Esophagus muscularis mucosa (tissue), 4 donors: ENCODE measurements around the gene CYCS. TPM values are rescaled to one million over a fixed set of nuclear protein-coding genes. Genes with fewer than 3 reads are reported as not detected.
"Not testable (repeated sequence)": the region's sequence is repeated elsewhere in the genome, so short reads cannot be mapped to it uniquely, and the experiment has no call there.

Experiments used
- DNase-seq: peaks from one replicate; pipeline ENCODE4 v3.0.0-alpha.2; 2017; ENCODE audit errors: extremely low spot score
- H3K27ac ChIP-seq, 4 donors: fragments of 200-600 bp; sonication (generic); replicated peaks in 1 of 4; 1 replicate in 3 of 4; 2 replicates in 1 of 4; pipeline ENCODE4 v1.5.1; 2016 to 2019; ENCODE audit warnings: mild to moderate bottlenecking in 1 of 4
- H3K27me3 ChIP-seq, 4 donors: fragments of 200-600 bp; sonication (generic); one replicate each; pipeline versions ENCODE4 v1.5.1 to v1.6.0; 2016 to 2019
- H3K36me3 ChIP-seq, 4 donors: fragments of 200-600 bp; sonication (generic); one replicate each; pipeline ENCODE4 v1.5.1; 2016 to 2019
- H3K4me1 ChIP-seq, 4 donors: fragments of 200-600 bp; sonication (generic); one replicate each; pipeline ENCODE4 v1.5.1; 2016 to 2019
- H3K4me3 ChIP-seq, 4 donors: fragments of 200-600 bp; sonication (generic); 1 replicate in 2 of 4; 2 replicates in 2 of 4; pipeline ENCODE4 v1.5.1; 2016 to 2019; ENCODE audit warnings: mild to moderate bottlenecking in 4 of 4, moderate library complexity in 1 of 4
- H3K9me3 ChIP-seq, 4 donors: fragments of 200-600 bp; sonication (generic); 1 replicate in 3 of 4; 2 replicates in 1 of 4; pipeline ENCODE4 v1.5.1; 2016 to 2019
- CTCF ChIP-seq, 3 experiments: fragments of 200-600 bp in 2 of 3; fragments of 450-650 bp in 1 of 3; sonication (generic) in 2 of 3; IDR thresholded peaks; one replicate each; pipeline ENCODE4 v1.5.1; 2017 to 2019; ENCODE audit warnings: antibody characterized with exemption in 3 of 3, mild to moderate bottlenecking in 2 of 3, moderate library complexity in 1 of 3
- EP300 ChIP-seq: sonication (generic); formaldehyde crosslinking; IDR thresholded peaks from one replicate; pipeline ENCODE4 v1.6.1; 2017; ENCODE audit warnings: antibody characterized with exemption
- POLR2A ChIP-seq: fragments of 450-650 bp; IDR thresholded peaks from one replicate; pipeline ENCODE4 v1.6.1; 2017; ENCODE audit warnings: antibody characterized with exemption, moderate library complexity, mild to moderate bottlenecking, low read depth
- POLR2AphosphoS5 ChIP-seq, 2 donors: sonication (generic); formaldehyde crosslinking; IDR thresholded peaks; one replicate each; pipeline ENCODE4 v1.6.1; 2017; ENCODE audit warnings: antibody characterized with exemption in 2 of 2
- WGBS: methylation state at CpG from one replicate; pipeline ENCODE4 v1.1.5; 2018; 5-methylcytosine and 5-hydroxymethylcytosine counted together
- intact Hi-C: fragments of 100-400 bp; cut with DNase I; formaldehyde crosslinking; loops from one replicate; pipeline ENCODE4 v1.15.1; 2023
- total RNA-seq, 4 donors: library from RNA; depleted of rRNA; stranded (reverse); fragments of >200 nt; gene quantifications; one replicate each; pipeline versions ENCODE4 v1.1.0 to v1.2.1, GENCODE V29; 2016

Gene CYCS
- total RNA-seq, 4 donors from 2014 or later, result 39.9 to 57.3 (median 44.6) TPM

- no peaks in the 10 kb centered on the region for H3K9me3 ChIP-seq
- intact Hi-C loops, result no loop called here
Measured at GRCh38 chr7:25117226-25118047, 7.6 kb downstream of the CYCS start.

DNA sequence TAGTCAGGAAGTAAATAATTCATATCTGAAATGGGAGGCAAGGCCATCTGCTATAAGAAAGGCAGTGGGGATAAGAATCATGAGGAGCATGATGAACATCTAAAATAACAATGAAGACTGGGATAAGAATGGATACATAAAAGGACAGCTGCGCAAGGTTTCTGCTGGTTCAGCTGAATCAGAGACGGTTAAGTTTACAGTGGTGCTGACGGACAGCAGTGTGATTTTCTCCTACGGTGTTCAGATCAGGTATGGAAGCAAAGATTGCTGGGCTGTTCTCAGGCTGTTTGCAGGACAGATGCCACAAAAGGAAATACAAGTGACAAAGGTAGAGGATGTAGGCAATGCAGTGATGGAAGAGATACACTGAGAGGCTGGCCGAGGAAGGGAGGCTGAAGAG lies 8.4 kb downstream of the CYCS start:
- no peak for DNase-seq
- TF ChIP-seq EP300, result no peak
- no peak for TF ChIP-seq POLR2A
- no peak for TF ChIP-seq CTCF (IDR thresholded peaks at IDR 0.05)
- TF ChIP-seq POLR2AphosphoS5 (IDR thresholded peaks at IDR 0.05), result no peak
- Histone ChIP-seq H3K27me3 (no peaks in the 10 kb centered on the region), H3K36me3 (peaks cover 19 to 29% (median 27%) of the 10 kb centered on the region in 4 donors), H3K4me1 (peaks cover 0 to 10% (median 9%) of the 10 kb centered on the region in 4 donors), H3K9me3 (no peaks in the 10 kb centered on the region), H3K4me3 (no peak overlapping the region), H3K27ac (no peak overlapping the region)
- 83% methylated on average over 5 of the region's 5 CpGs for WGBS
- intact Hi-C loops, result no loop called here

More at GRCh38 chr7:25117226-25118047, 7.6 kb downstream of the CYCS start:
- peaks cover 3 to 16% (median 10%) of the 10 kb centered on the region in 4 donors for H3K4me1 ChIP-seq
- no peaks in the 10 kb centered on the region for H3K27me3 ChIP-seq
- 73% methylated on average over 7 of the region's 7 CpGs for WGBS
- TF ChIP-seq POLR2AphosphoS5 (IDR thresholded peaks at IDR 0.05) (no peak), EP300 (no peak), CTCF (IDR thresholded peaks at IDR 0.05) (no peak), POLR2A (no peak)
- no peak for DNase-seq
- peaks cover 22 to 37% (median 36%) of the 10 kb centered on the region in 4 donors for H3K36me3 ChIP-seq
- peak overlapping the region in 1 of 4 donors; percentile 16 for H3K27ac ChIP-seq
- no peak overlapping the region for H3K4me3 ChIP-seq

GRCh38 chr7:25110514-25110913 lies 14.5 kb downstream of the CYCS start:
- H3K27me3 ChIP-seq, H3K4me1 ChIP-seq, intact Hi-C loops, H3K36me3 ChIP-seq, H3K27ac ChIP-seq, DNase-seq, H3K9me3 ChIP-seq, H3K4me3 ChIP-seq: not testable (repeated sequence)
- WGBS, result 93% methylated on average over 2 of the region's 2 CpGs

GRCh38 chr7:25109276-25109675 lies 15.8 kb downstream of the CYCS start:
- H3K27me3 ChIP-seq, result no peaks in the 10 kb centered on the region
- no peaks in the 10 kb centered on the region for H3K36me3 ChIP-seq
- intact Hi-C loops, result no loop called here
- no peaks in the 10 kb centered on the region for H3K9me3 ChIP-seq
- no peaks in the 10 kb centered on the region for H3K4me1 ChIP-seq
- WGBS, result 71% methylated on average over 3 of the region's 3 CpGs
- DNase-seq, result no peak
- TF ChIP-seq POLR2A (no peak), EP300 (no peak), POLR2AphosphoS5 (IDR thresholded peaks at IDR 0.05) (no peak), CTCF (IDR thresholded peaks at IDR 0.05) (no peak)
- no peak overlapping the region for H3K27ac ChIP-seq
- H3K4me3 ChIP-seq, result no peak overlapping the region

GRCh38 chr7:25105911-25106310 lies 19.1 kb downstream of the CYCS start:
- Histone ChIP-seq H3K9me3 (no peaks in the 10 kb centered on the region), H3K27ac (no peak overlapping the region), H3K4me1 (no peaks in the 10 kb centered on the region), H3K27me3 (no peaks in the 10 kb centered on the region), H3K4me3 (no peak overlapping the region), H3K36me3 (no peaks in the 10 kb centered on the region)
- intact Hi-C loops, result no loop called here
- no peak for TF ChIP-seq CTCF (IDR thresholded peaks at IDR 0.05)
- no peak for TF ChIP-seq POLR2A
- TF ChIP-seq EP300, result no peak
- TF ChIP-seq POLR2AphosphoS5 (IDR thresholded peaks at IDR 0.05), result no peak
- no peak for DNase-seq
- 74% methylated on average over 3 of the region's 3 CpGs for WGBS
